Heart left ventricle (tissue), 13 donors: ENCODE data around the gene NPHP4.

Experiments
- CTCF ChIP-seq, 12 donors: fragments of 200-600 bp; sonication (generic) in 4 of 12; IDR thresholded peaks; one replicate each; pipeline versions ENCODE4 v1.5.0 to v1.8.0; 2018 to 2022; ENCODE audit warnings: antibody characterized with exemption in 12 of 12, mild to moderate bottlenecking in 5 of 12
- POLR2A ChIP-seq, 2 donors: fragments of 450-650 bp; IDR thresholded peaks; one replicate each; pipeline ENCODE4 v1.6.1; 2017; ENCODE audit warnings: antibody characterized with exemption in 2 of 2, mild to moderate bottlenecking in 2 of 2, moderate library complexity in 2 of 2
- donor health status: ischemic (EF 13 %, LVEDD 7.1; RV severe dilation, severe dysfunction).
- donor health status: DM: no; HTN: yes; CAD: no.
- donor health status: DM: no; HTN: no; CAD: no.
- donor health status: ischemic (EF 25% LVEDD 6.9; RV normal size, moderate dysfunction).
- donor health status: ischemic (EF 25% LVEDD 5.7; RV mildly dilated, moderate dysfunction).
- donor health status: ischemic (EF 35%, LVEDD 5.7; RV mildly dilated, moderate dysfunction).
- donor health status: nonischemic (EF 11% LVEDD 7.7; RV severe dilation, severe dysfunction).
- donor health status: DM: yes; HTN: yes; CAD: no.
- donor health status: PGD.
- donor health status: ischemic (EF 29% LVEDD 5.4; RV normal size, mild dysfunction).
- donor health status: nonischemic (EF 23%, LVEDD 6.1; RV moderate dilation, normal function).

GRCh38 chr1:5886541-5887348 lies 105.5 kb downstream of the NPHP4 start:
- no peak for TF ChIP-seq CTCF (IDR thresholded peaks at IDR 0.05)
- no peak for TF ChIP-seq POLR2A (IDR thresholded peaks at IDR 0.05)
